Mucosa of descending colon (tissue), 3 donors: Measurements from ENCODE around the gene SLC22A16. TPM values are rescaled to one million over a fixed set of nuclear protein-coding genes. Genes with fewer than 3 reads are reported as not detected.

Experiments
- ATAC-seq: fragments of 200-7000 bp; cut with Tn5 transposase; one replicate; pipeline ENCODE4 v1.9.1; 2020; ENCODE audit warnings: mild to moderate bottlenecking, moderate library complexity
- DNase-seq, 3 donors: peaks; one replicate each; pipeline ENCODE4 v3.0.0-alpha.2; 2020
- H3K36me3 ChIP-seq: fragments of 200-600 bp; one replicate; pipeline ENCODE4 v1.8.0; 2021; ENCODE audit warnings: low read depth, mild to moderate bottlenecking
- H3K4me1 ChIP-seq: fragments of 200-600 bp; one replicate; pipeline ENCODE4 v1.8.0; 2021; ENCODE audit warnings: low read depth, mild to moderate bottlenecking
- H3K4me3 ChIP-seq: fragments of 200-600 bp; one replicate; pipeline ENCODE4 v1.8.0; 2021; ENCODE audit warnings: mild to moderate bottlenecking
- H3K9me3 ChIP-seq: fragments of 200-600 bp; one replicate; pipeline ENCODE4 v1.8.0; 2021; ENCODE audit warnings: mild to moderate bottlenecking
- CTCF ChIP-seq: fragments of 200-600 bp; IDR thresholded peaks from one replicate; pipeline ENCODE4 v1.8.0; 2022; ENCODE audit warnings: antibody characterized with exemption, mild to moderate bottlenecking
- intact Hi-C, 2 donors: fragments of 100-400 bp; cut with DNase I in 1 of 2; cut with micrococcal nuclease in 1 of 2; formaldehyde crosslinking; loops; one replicate each; pipeline versions ENCODE4 v1.11.0 to v1.11.1; 2022; cut with DNase I, micrococcal nuclease
- total RNA-seq, 3 donors: library from RNA; stranded (reverse); fragmentation: NEBNext Ultra II Directional in 2 of 3; extraction: Animal tissue kit (Norgen Biotek cat#: 25700) in 2 of 3; gene quantifications; one replicate each; pipeline versions ENCODE4 v1.2.1 to v1.2.4, GENCODE V29; 2021 to 2023
- donor health status: DM: no; HTN: no; CAD: no; lungs with moderate emphysema.
- donor health status: DM: no; HTN: no; CAD: no.
- donor health status: DM: no; HTN: yes; CAD: no.

Gene SLC22A16
- total RNA-seq, 3 donors from 2014 or later = 0.16 to 0.46 TPM; not detected in 1

GRCh38 chr6:110439356-110439755, 37.1 kb downstream of the SLC22A16 start:
- Histone ChIP-seq H3K36me3 (no peaks in the 10 kb centered on the region), H3K9me3 (no peaks in the 10 kb centered on the region), H3K4me3 (no peak overlapping the region), H3K4me1 (no peaks in the 10 kb centered on the region)
- no peak for DNase-seq
- intact Hi-C loops = no loop called here
- no peak for ATAC-seq
- TF ChIP-seq CTCF = no peak

DNA sequence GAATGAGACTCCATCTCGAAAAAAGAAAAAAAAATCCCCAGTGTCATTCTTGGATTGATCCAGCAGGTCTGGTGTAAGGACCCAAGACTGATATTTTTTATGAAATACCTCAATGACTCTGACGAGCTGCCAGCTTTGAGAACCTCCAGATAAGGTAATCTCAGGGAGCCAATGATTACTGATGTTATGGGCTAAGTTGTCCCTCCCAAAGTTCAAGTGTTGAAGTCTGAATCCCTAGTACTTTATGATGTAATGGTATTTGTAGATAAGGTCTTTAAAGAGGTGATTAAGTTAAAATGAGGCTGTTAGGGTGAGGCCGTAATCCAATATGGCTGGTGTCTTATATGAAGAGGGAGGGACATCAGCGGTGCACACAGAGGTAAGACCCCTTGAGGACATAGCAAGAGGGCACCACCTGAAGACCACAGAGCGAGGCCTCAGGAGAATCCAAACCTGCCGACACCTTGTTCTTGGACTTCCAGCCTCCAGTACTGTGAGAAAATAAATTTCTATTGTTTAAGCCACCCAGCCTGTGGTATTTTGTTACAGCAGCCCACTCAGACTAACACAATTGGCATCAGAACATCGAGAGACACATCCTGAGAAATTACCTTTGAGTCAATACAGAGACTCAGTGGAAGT, 41.3 kb downstream of the SLC22A16 start:
- H3K36me3 ChIP-seq = no peaks in the 10 kb centered on the region

DNA sequence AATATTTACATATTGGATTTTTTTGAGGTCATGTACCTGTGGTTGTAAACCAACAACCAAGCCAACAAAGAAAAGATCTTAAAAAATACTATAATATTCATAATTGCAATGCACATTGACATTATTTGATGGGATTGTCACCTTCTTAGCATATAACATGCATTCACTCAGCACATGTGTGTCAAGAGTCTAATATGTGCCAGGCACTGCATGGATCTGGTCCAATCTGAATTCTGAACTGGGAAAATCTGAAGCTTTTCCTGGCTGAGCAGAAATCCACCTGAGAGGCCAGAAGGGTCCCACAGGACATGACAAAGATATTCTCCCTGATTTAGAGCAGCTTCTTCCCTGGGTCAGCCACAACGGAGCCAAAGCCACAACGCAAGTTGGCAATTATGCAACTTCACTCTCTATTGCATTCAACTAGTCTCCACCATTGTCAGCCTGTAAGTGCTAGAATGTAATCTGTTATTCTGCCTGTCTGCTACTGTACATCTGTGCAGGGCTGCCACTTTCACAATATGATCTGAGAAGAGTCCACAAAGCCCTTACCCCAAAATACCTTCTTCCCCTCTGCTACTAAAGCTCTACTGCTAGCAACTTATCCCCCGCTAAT, 44.0 kb downstream of the SLC22A16 start:
- no peaks in the 10 kb centered on the region for H3K4me1 ChIP-seq
- ATAC-seq (no peak), DNase-seq (no peak)
- TF ChIP-seq CTCF = no peak
- H3K36me3 ChIP-seq = no peaks in the 10 kb centered on the region
- intact Hi-C loops = no loop called here
- H3K9me3 ChIP-seq = no peaks in the 10 kb centered on the region
- no peak overlapping the region for H3K4me3 ChIP-seq

More for the DNA sequence above, 41.3 kb downstream of the SLC22A16 start:
- intact Hi-C loops = no loop called here
- no peak for TF ChIP-seq CTCF
- Histone ChIP-seq H3K4me3 (no peak overlapping the region), H3K4me1 (no peaks in the 10 kb centered on the region), H3K9me3 (no peaks in the 10 kb centered on the region)
- ATAC-seq = no peak
- DNase-seq = no peak

GRCh38 chr6:110430741-110431140, 45.7 kb downstream of the SLC22A16 start:
- no peaks in the 10 kb centered on the region for H3K36me3 ChIP-seq
- TF ChIP-seq CTCF = no peak
- no peak for DNase-seq
- ATAC-seq = no peak
- no peaks in the 10 kb centered on the region for H3K9me3 ChIP-seq
- no peak overlapping the region for H3K4me3 ChIP-seq
- intact Hi-C loops = no loop called here
- no peaks in the 10 kb centered on the region for H3K4me1 ChIP-seq

GRCh38 chr6:110430236-110430635, 46.2 kb downstream of the SLC22A16 start:
- H3K4me3 ChIP-seq = no peak overlapping the region
- no peak for ATAC-seq
- H3K4me1 ChIP-seq = no peaks in the 10 kb centered on the region
- intact Hi-C loops = no loop called here
- TF ChIP-seq CTCF = no peak
- no peaks in the 10 kb centered on the region for H3K9me3 ChIP-seq
- H3K36me3 ChIP-seq = no peaks in the 10 kb centered on the region
- no peak for DNase-seq
